ENCODE measurements around the gene RSPH1.
"Not testable (repeated sequence)": the region's sequence is repeated elsewhere in the genome, so short reads cannot be mapped to it uniquely, and the experiment has no call there.

RSPH1 gene

GRCh38 chr21:42480736-42481135, 15.3 kb downstream of the RSPH1 start:
- no peak for DNase-seq

- no peak for DNase-seq
Observed at GRCh38 chr21:42479582-42479981, 16.4 kb downstream of the RSPH1 start.

GRCh38 chr21:42478504-42478903, 17.5 kb downstream of the RSPH1 start:
- no peak for DNase-seq

- no peak for DNase-seq
Observed at GRCh38 chr21:42476388-42477331, 19.4 kb downstream of the RSPH1 start.

GRCh38 chr21:42475526-42476387, 20.3 kb downstream of the RSPH1 start:
- DNase-seq: no peak

- DNase-seq: no peak
Observed at GRCh38 chr21:42475036-42475435, 21.0 kb downstream of the RSPH1 start.

- DNase-seq: no peak
Observed at GRCh38 chr21:42474043-42474831, 21.8 kb downstream of the RSPH1 start.

GRCh38 chr21:42473498-42474042, 22.5 kb downstream of the RSPH1 start:
- DNase-seq: no peak

GRCh38 chr21:42472521-42472920, 23.5 kb downstream of the RSPH1 start:
- DNase-seq: no peak

- DNase-seq: no peak
Observed at GRCh38 chr21:42471716-42472330, 24.2 kb downstream of the RSPH1 start.

- DNase-seq: no peak
Observed at GRCh38 chr21:42471206-42471605, 24.8 kb downstream of the RSPH1 start.

GRCh38 chr21:42469726-42470125, 26.3 kb downstream of the RSPH1 start:
- DNase-seq: not testable (repeated sequence)

GRCh38 chr21:42469272-42469671, 26.8 kb downstream of the RSPH1 start:
- no peak for DNase-seq

GRCh38 chr21:42468491-42469131, 27.4 kb downstream of the RSPH1 start:
- no peak for DNase-seq

- DNase-seq: no peak
Observed at GRCh38 chr21:42467140-42467983, 28.7 kb downstream of the RSPH1 start.

- no peak for DNase-seq
Observed at GRCh38 chr21:42466700-42467099, 29.3 kb downstream of the RSPH1 start.

- DNase-seq: no peak
Observed at GRCh38 chr21:42465803-42466127, 30.3 kb downstream of the RSPH1 start.

GRCh38 chr21:42465008-42465802, 30.8 kb downstream of the RSPH1 start:
- no peak for DNase-seq

- DNase-seq: no peak
Observed at GRCh38 chr21:42463861-42464515, 32.0 kb downstream of the RSPH1 start.

All from retina (tissue), 1 donor.